Medulla oblongata (tissue), 1 donor: Measurements from ENCODE around the gene RPS10.
"Not testable (repeated sequence)": the region's sequence is repeated elsewhere in the genome, so short reads cannot be mapped to it uniquely, and the experiment has no call there.

Source experiments
- DNase-seq: peaks from one replicate; pipeline ENCODE4 v3.0.0-alpha.2; 2015; ENCODE audit errors: extremely low spot score

The RPS10 gene

DNA sequence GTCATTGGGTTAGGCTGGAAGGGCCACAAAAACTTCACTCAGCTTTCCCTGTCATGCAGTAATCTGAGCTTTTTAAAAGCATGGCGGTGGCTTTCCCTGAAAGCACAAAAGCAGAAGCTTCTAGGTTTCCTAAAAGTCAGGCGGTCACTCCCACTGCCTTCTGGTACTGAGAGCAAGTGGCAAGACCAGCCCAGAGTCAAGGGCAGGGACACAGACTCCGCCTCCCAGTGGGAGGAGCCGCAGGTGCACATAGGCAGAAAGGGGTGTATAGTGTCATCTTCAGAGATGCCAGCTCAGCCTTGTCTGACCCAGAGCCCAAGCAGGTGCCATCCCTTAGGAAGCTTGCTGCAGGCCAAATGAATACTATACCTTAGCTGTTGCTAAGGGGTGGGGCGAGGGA is 22.0 kb upstream of the RPS10 start:
- no peak for DNase-seq

DNA sequence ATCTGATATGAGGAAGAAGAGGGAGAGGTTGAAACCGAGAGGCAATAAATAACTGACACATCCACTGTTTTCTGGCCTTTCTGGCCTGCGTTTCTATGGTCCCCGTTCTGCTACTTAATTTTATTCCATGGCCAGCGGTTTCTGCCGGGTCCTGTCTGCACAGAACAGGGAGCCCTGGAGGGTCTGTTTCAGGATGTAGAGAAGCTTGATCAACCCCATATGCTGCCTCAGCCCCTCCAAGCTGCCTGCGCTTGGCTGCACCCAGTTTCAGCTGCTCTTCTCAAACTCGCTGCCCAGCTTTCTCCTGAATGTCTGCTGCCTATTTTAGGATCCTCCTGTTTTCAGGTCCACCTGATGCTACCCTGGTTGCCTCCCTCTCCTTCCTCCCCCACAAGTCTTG is 21.5 kb upstream of the RPS10 start:
- DNase-seq: no peak

DNA sequence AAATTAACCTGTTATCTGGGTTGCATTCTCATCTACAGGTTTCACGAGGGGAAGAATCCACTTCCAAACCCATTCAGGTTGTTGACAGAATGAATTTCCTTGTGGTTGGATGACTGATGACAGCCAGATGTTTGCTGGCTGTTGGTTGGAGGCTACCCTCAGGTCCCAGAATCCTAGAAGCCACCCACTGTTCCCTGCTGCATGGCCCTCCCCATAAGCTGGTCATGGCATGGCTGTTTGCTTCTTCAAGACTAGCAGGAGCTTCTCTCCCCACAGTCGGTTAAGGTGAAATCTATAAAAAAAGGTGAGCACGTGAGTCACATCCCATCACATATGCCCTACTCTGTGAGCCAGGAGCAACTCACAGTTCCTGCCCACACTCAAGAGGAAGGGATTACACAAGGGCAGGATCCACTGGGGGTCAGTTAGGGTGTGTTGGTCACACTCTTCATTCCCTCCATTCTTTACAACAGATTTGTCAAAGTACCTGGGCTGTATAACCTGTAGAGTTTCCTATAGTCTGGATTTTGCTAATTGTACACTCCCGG is 19.5 kb upstream of the RPS10 start:
- no peak for DNase-seq

DNA sequence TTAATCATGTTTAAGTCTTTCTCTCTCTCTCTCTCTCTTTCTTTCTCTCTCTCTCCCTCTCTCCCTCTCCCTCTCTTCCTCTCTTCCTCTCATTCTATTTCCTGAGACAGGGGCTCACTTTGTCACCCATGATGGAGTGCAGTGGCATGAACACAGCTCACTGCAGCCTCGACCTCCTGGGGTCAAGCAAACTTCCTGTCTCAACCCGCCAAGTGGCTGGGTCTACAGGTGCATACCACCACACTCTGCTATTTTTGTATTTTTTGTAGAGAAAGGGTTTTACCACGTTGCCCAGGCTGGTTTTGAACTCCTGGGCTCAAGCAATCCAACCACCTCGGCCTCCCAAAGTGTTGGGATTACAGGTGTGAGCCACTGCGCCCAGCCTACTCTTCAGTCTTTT is 15.7 kb upstream of the RPS10 start:
- DNase-seq: no peak

DNA sequence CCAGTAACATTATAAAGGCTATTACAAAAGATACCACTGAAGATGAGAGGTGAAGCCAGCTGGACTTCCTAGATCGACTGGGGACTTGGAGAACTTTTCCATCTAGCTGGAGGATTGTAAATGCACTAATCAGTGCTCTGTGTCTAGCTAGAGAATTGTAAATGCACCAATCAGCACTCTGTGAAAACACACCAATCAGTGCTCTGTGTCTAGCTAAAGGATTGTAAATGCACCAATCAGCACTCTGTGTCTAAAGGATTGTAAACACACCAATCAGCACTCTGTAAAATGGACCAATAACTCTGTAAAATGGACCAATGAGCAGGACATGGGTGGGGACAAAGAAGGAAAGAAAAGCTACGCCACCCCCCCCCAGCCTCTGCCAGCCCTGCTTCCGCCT is 13.6 kb upstream of the RPS10 start:
- no peak for DNase-seq

DNA sequence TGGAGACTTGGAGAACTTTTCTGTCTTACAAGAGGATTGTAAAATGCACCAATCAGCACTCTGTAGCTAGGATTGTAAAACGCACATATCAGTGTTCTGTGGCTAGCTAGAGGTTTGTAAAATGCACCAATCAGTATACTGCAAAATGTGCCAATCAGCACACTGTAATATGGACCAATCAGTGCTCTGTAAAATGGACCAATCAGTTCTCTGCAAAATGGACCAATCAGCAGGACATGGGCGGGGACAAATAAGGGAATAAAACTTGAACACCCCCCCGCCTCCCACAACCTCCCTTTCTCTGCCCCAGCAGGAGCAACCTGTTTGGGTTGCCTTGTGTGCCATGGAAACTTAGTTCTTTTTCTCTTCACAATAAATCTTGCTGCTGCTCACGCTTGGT is 12.8 kb upstream of the RPS10 start:
- no peak for DNase-seq

DNA sequence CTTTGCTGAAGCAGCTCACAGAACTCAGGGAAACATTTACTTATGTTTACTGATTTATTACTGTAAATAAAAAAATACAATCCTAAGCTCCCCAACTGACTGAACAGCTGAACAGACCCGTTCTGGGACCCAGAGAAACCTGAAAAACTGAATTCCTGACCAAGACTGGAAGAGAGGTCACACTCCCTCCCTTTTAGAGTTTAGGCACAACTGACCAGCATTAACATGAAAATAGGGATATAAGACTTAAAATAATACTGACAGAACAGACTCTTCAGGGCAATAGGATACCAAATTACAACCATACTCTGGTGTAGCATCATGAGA is 11.7 kb upstream of the RPS10 start:
- DNase-seq: no peak

DNA sequence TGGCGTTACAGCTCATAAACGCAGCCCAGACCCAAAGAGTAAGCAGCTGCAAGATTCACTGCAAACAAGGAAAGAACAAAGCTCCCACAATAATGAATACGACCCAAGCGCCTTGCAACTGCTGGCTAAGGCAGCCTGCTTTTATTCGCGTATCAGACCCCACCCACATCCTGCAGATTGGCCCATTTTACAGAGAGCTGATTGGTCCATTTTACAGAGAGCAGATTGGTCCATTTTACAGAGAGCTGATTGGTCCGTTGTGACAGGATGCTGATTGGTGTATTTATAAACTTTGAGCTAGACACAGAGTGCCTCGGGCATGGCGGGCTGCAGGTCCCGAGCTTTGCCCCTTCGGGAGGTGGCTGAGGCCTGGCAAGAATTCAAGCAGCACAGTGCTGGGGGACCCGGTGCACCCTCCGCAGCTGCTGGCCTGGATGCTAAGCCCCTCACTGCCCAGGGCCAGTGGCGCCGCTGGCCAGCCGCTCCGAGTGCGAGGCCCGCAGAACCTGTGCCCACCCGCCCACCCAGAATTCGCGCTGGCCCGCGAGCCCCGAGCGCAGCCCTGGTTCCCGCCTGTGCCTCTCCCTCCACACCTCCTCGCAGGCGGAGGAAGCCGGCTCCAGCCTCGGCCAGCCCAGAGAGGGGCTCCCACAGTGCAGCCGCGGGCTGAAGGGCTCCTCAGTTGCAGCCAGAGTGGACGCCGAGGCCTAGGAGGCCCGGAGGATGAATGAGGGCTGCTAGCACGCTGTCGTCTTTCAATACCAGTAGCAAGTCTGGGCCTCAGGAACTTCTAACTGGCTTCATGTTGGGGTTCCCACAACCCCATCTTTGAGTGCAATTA is 11.2 kb upstream of the RPS10 start:
- DNase-seq: no peak

DNA sequence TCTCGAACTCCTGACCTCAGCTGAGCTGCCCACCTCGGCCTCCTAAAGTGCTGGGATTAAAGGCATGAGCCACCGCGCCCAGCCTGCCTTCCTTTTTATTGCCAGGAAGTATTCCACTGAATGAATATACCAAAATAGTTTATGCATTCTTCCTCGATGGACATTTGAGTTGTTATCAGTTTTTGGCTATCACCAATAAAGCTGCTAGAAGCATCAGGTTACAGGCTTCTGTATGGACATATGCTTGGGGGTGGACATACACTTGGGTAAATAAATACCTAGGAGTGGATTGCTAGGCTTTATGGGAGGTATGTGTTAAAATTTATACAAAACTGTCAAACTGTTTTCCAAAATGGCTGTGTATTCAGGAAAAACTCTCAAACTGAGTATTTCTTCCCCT is 10.0 kb upstream of the RPS10 start:
- no peak for DNase-seq

DNA sequence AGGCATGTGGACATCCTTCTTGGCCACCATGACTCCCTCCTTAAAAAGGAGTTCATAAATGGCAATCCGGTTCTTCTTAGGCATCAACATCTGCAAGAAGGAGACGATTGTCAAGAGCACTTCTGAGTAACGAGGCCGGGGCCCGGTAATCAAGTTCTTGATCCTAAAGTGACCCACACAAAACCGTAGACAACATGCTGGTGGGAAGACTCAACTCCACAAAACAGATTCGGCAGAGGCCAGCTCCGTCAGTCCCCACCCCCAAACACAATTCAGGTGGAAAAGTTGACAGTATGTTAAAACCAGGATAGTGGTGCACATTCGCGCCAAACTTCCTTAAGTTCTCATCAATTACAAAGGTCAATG is 754 bp downstream of the RPS10 start:
- no peak for DNase-seq

DNA sequence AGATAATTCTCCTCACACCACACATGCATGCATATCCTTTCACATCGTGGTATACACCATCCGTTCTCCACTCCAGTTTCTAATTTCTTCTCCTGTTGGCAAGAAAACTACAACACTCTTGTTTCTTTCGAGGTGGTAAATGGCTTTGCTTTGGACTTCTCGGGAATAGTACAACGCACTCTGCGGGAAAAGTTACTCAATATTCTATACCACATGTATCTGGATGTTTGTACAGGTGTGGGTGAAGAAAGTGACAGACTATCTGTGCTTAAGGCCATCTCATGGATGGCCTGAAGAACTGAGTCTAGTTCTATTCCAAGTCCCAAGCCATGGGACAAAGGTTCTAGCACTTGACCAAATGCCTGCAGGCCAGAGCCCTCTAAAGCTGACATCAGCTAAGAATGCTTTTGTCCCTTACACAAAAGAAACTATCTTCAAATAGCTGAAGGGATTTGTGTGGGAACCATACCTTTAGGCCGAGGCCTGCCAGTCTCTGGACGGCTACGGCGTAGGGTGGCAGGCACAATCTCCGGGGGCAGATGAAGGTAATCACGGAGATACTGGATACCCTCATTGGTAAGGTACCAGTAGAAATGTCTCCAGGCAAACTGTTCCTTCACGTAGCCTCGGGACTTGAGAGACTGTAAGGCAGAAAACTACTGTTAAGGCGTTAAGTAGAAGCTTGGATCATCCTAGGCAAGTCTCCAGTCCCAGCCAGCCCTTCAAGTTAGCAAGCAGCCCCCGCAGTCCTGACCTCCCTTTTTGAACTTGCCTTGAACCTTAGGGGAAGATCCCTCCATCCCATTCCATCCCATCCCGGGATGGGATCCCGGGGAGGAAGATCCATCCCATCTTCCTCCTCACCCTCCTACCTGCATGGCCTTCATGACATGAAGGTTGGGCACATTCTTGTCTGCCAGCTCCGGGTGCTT is 1.4 kb downstream of the RPS10 start:
- DNase-seq: no peak

DNA sequence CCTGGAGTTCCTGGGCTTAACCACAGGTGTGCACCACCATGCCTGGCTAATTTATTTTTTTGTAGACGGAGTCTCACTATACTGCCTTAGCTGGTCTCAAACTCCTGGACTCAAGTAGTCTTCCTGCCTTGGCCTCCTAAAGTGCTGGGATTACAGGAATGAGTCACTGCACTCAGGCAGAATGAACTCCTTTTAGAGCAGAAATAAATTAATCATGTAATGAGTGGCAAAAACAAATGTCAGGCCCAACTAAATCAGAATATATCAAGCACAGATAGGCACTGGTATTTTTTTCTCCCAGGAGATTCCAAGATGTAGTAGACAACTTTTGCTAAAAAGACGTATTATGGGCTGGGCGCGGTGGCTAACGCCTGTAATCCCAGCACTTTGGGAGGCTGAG is 2.6 kb downstream of the RPS10 start:
- DNase-seq: no peak

DNA sequence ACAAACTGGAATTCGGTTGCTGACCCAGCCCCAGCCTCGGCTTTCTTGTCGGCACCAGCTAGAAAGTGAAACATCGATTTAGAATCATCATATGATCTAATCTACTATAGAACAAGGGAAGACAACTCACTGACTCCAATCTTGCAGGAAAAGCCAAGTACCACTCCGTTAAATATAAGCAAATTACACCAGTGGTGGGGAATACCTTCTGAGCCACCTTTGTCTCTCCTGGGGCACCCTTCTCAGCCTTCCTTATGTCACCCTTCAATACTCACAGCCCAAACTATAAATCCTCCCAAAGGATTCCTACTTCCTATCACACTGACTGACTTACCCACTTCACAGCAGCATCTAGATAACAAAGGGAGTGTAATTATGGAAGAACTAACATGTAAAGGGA is 7.5 kb downstream of the RPS10 start:
- no peak for DNase-seq

DNA sequence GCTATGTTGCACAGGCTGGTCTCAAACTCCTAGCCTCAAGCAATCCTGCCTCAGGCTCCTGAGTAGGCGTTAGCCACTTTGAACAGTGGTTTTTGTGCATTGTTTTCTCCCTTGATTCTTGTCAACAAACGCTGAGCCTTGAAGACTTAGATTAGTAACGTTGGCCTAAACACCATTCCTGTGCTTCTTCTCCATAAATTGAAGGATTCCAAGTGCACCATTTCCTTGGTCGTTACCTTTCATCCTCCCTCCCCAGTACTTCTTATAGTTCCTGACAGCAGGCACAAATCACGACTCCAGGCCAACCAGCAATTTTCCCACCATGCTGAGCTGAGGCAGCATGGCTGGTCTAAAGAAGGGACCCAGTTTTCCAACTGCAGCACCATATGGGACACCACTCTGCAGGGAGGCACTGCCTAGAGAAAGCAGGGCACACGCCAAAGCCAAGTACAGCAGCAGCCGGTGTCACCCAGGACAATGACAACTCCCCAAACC is 8.9 kb downstream of the RPS10 start:
- DNase-seq: no peak

DNA sequence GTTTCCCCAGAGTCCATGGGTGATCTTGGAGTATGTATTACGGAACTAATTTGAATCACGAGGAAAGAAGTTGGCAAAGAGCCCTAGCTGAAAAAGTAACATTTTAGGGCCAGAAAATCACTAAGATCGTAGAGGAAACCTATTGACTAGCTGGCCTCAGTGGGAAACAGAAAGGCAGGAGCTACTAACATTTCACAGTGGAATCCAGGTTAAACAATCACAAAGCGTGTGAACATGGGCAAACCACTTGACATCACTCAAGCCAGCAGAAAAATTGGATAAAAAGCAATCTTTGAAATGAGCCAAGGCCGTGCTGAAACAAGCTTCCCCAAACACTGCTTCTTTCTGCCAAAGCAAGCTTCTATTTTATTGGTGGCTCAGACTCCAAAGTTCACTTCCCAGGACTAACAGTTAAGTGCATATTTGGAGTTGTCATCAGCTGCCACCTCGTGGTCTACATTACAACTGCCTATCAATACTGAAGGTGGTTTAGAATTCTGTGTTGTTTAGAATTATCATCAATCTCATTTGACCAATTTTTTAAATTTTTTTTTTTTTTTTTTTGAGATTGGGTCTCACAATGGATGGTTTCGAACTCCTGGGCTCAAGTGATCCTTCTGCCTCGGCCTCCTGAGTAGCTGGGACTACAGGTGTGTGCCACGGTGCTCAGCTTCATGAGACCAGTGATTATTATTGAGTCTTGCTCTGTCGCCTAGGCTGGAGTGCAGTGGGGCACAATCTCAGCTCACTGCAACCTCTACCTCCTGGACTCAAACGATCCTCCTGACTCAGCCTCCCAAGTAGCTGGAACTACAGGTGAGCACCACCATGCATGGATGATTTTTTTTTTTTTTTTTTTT is 10.6 kb downstream of the RPS10 start:
- peak; percentile 94 for DNase-seq

DNA sequence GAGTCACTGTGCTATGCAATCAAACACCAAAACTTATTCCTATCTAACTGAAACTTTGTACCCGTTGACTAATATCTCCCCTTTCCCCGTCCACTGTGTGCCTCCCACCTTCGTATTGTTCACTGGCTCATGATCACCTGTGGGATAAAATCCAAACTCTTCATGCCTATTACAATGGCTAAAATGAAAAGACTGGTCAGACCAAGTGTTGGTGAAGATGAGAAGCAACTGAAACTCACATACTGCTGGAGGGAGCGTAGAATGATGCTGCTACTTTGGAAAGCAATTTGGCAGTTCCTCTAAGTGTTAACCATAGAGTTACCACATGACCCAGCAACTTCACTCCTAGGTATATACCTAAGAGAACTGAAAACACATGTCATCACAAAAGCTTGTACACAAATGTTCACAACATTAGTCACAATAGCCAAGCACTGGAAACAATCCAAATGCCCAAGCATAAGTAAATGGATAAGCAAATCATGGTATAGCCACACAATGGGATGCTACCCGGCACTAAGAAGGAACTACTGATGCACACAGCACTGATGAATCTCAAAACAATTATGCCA is 13.1 kb downstream of the RPS10 start:
- no peak for DNase-seq

DNA sequence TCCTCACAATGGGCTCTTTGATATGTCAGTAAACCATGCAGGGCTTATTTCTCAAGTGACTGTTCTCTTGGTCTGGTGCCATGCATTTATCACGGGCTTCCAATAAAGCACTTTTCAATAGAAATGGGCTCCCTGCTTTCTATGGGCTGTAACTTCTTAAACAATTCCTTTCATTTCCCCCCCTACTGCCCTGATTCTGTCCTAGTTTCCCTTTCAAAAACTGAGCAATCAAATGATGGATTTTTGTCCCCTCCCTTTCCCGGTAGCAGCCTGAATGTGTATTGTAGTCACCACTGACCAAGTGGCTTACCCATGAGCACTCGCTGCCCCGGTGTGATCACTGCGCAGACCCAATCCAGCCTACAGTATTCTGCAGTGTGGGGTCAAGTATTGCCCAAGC is 13.9 kb downstream of the RPS10 start:
- peak; percentile 81 for DNase-seq

DNA sequence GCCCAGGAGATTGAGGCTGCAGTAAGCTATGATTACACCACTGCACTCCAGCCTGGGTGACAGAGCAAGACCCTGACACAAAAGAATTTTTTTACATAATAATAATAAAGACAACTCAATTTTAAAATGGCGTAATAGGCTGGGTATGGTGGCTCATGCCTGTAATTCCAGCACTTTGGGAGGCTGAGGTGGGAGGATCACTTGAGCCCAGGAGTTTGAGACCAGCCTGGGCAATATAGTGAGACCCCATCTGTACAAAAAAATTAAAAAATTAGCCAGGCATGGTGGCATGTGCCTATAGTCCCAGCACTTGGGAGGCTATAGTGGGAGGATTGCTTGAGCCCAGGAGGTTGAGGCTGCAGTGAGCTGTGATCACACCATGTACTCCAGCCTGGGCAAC is 18.0 kb downstream of the RPS10 start:
- DNase-seq: not testable (repeated sequence)

DNA sequence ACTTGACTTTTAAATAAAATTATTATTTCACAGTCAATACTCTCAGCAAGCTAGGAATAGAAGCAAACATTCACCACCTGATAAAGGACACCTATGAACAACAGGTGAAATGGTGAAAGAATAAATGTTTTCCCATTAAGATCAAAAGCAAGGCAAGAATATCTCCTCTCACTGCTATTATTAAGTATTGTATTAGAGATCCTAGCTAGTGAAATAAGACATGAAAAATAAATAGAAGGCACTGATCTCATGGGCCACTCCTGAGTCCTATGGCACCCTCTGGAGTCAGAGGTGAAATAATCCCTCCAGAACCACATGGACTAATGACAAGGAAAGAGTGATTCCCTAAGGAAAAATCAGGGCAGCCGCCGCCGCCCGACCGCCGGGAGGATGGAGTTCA is 29.4 kb downstream of the RPS10 start:
- no peak for DNase-seq

DNA sequence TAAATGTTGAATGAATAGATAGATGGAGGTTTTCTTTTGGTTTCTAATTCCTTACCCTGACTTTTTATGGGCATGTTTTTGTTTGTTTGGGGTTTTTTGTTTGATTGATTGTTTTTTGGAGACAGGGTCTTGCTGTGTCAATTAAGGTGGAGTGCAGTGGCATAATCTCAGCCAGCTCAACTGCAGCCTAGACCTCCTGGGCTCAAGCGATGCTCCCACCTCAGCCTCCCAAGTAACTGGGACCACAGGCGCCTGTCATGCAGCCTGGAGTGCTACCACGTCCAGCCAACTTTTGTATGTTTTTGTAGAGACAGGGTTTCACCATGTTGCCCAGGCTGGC is 31.9 kb downstream of the RPS10 start:
- no peak for DNase-seq

DNA sequence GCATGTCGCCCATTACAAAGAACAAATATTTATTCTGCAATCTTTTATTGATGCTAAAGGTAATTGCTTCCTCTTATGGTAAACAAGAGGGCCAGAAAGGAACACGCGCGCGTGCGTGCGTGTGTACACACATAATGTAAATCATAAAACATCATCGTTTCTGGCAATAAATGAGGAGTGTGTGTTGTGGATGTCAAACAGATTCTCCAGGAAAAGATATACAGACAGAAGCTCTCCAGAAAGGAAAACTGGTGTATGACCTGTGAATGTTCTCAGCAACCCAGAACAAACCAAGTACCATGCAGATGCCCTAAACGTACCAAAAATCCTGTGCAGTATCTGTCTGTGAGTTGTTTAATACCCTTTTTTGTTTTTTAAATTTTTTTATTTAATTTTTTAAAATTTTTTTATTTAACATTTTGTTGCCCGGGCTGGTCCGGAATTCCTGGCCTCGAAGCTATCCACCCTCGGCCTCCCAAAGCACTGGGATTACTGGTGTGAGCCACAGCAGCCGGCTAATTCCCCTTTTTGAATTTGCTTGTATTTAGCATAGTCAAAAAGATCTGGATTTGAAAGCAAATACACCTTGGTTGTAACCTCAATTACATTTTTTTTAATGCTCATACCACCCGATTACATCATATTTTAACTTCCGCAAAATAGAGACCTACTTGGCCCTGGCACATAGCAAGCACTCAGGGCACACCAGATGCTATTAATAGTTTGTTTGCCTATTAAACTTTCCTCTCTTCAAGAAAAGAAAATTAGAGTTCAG is 32.5 kb downstream of the RPS10 start:
- peak; percentile 35 for DNase-seq
